GM08714 (cell line): ENCODE measurements around the gene MAP3K6.

Experiments used
- H3K4me3 ChIP-seq: fragments of 200-500 bp; sonication (Bioruptor generic); 2 replicates; pipeline ENCODE4 v1.5.1; 2014; ENCODE audit warnings: mild to moderate bottlenecking, low read length, inconsistent platforms
- ZNF274 ChIP-seq: IDR thresholded peaks from 2 replicates; pipeline ENCODE4 v1.6.1; 2012; ENCODE audit warnings: mild to moderate bottlenecking, low read depth, low read length

The MAP3K6 gene

DNA sequence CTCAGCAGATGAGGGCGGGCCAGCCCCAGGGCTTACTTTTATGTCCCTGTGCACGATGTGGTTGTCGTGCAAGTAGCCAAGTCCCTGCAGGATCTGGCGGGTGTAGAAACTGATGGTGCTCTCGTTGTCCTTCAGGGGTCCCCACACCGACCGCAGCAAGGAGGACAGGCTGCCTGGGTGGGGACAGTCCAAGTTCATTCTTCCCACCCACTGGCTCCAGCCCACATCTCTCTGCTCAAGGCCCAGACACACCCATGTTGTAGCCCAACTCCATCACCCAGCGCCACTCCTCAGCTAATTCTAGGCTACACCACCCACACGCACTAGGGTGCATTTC is 7.0 kb downstream of the MAP3K6 start:
- H3K4me3 ChIP-seq: no peak overlapping the region; the same call in 1 of the 2 replicates
- TF ChIP-seq ZNF274: no peak

GRCh38 chr1:27358928-27359313 is 7.8 kb downstream of the MAP3K6 start:
- TF ChIP-seq ZNF274: no peak
- no peak overlapping the region for H3K4me3 ChIP-seq

GRCh38 chr1:27358038-27358927 is 8.5 kb downstream of the MAP3K6 start:
- no peak for TF ChIP-seq ZNF274
- H3K4me3 ChIP-seq: no peak overlapping the region

- H3K4me3 ChIP-seq: peak overlapping the region; percentile 18; the same call in 1 of the 2 replicates
- TF ChIP-seq ZNF274: no peak
Observed at GRCh38 chr1:27357281-27358037, 9.3 kb downstream of the MAP3K6 start.

GRCh38 chr1:27356619-27357280 is 10.0 kb downstream of the MAP3K6 start:
- no peak for TF ChIP-seq ZNF274
- no peak overlapping the region for H3K4me3 ChIP-seq

DNA sequence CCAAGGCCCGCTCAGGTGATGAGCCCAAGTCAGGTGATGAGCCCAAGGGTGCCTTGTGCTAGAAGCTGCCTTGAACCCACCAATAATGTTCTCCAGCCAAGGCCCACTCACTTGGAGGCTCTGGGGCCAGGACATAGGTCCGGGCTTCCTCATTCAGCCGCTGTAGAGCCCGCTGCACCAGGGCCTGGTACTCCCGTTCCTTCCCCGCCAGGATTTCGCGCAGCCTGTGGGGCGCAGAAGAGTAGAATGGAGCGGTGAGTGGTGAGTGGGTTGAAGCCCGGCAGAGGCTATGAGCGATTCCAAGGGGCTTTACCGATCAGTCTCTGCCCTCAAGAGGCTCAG is 10.5 kb downstream of the MAP3K6 start:
- no peak for TF ChIP-seq ZNF274
- no peak overlapping the region for H3K4me3 ChIP-seq

DNA sequence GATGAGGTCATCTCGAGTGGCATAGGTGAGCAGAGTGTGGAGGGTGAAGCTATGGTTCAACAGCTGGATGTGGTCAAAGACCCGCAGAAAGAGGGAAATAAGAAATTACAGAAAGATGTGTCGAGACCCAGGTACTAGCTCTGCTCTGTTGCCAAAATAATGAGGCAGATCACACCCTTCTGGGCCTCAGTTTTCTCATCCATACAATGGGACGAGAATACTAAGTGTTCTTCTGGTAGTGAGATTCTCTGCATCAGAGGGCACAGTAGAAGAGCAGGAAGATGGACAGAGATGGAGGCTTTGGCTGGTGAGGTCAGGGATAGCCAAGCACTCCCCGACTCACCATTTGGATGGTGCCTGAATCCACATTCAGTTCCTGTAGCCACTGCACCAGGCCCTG is 11.1 kb downstream of the MAP3K6 start:
- no peak overlapping the region for H3K4me3 ChIP-seq
- no peak for TF ChIP-seq ZNF274

- no peak overlapping the region for H3K4me3 ChIP-seq
- TF ChIP-seq ZNF274: no peak
Observed at GRCh38 chr1:27353629-27354028, 13.1 kb downstream of the MAP3K6 start.

GRCh38 chr1:27353166-27353565 is 13.6 kb downstream of the MAP3K6 start:
- no peak for TF ChIP-seq ZNF274
- H3K4me3 ChIP-seq: no peak overlapping the region

GRCh38 chr1:27351541-27352107 is 15.1 kb downstream of the MAP3K6 start:
- no peak overlapping the region for H3K4me3 ChIP-seq
- TF ChIP-seq ZNF274: no peak

DNA sequence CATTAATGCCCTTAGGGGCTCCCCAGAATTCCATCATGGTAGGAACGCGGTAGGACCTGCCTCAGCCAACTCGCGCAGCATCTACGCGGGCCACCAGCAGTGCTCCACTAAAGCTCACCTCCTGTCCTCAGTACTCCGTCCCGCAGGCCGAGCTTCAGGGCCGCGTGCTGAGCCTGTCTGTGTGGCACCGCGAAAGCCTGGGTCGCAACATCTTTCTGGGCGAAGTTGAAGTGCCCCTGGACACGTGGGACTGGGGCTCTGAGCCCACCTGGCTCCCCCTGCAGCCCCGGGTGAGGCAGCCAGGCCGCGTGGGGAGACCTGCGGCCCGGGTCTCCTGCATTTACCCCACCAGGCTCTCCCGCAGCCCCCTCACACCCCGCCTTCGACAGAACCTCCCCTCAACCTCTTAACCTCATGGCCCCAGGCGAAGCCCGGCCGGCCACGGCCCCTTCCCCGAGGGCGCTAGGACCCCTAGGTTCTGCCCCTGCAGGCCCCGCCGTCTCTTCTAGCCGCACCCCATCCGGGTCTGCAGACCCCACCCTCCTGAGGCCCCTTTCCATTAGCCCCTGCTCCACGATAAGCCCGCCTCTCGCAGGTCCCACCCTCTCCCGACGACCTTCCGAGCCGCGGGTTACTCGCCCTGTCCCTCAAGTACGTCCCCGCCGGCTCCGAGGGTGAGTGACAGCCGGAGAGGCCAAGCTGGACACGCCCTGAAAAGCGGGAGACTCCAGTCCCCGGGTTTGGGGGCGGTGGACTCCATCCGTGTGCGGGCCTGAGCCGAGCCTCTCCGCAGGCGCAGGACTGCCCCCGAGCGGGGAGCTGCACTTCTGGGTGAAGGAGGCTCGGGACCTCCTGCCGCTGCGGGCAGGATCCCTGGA is 15.9 kb downstream of the MAP3K6 start:
- no peak for TF ChIP-seq ZNF274
- H3K4me3 ChIP-seq: no peak overlapping the region

DNA sequence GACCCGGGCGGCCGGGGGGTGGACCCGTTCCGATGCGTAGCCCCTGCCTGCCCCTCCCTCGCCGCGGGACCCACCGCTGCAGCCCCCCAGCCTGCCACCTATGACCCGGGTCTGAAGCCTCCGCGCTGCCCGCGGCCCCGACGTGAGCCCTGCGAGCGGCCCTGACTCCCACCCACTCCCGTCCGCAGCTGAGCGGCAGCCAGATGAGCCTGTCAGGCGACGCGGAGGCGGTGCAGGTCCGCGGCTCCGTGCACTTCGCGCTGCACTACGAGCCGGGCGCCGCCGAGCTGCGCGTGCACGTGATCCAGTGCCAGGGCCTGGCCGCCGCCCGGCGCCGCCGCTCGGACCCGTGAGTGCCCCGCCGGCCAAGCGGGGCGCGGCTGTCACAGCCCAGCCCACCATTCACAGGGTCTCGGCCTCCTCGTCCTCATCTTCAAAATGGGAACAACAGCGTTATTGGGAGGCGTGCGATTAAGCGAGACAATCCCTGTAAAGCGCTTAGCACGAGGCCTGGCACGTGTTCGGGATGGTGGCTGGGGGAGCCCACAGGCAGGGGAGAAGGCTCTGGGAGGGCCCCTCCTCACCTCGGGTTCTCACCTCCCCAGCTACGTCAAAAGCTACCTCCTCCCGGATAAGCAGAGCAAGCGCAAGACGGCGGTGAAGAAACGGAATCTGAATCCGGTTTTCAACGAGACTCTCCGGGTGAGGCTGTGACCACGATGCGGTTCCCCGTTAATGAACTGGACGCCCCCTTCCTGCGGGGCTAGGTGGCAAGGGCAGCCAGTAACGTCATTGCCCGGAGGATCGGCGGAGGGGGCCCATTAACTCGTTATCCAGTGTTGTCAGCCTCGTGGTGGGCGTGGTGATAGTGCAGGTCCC is 16.7 kb downstream of the MAP3K6 start:
- TF ChIP-seq ZNF274: no peak
- H3K4me3 ChIP-seq: no peak overlapping the region
